Activated CD4-positive, alpha-beta T cell treated with anti-CD3 and anti-CD28 coated beads, Interleukin-2, amount 50 U/mL, for 4 hours (primary cell): ENCODE measurements around the gene NCOA1.
"Not testable (repeated sequence)": the region's sequence is repeated elsewhere in the genome, so short reads cannot be mapped to it uniquely, and the experiment has no call there.

Source experiments
- DNase-seq, 2 experiments: peaks; one replicate each; pipeline ENCODE4 v3.0.0-alpha.2; 2020

Gene NCOA1

DNA sequence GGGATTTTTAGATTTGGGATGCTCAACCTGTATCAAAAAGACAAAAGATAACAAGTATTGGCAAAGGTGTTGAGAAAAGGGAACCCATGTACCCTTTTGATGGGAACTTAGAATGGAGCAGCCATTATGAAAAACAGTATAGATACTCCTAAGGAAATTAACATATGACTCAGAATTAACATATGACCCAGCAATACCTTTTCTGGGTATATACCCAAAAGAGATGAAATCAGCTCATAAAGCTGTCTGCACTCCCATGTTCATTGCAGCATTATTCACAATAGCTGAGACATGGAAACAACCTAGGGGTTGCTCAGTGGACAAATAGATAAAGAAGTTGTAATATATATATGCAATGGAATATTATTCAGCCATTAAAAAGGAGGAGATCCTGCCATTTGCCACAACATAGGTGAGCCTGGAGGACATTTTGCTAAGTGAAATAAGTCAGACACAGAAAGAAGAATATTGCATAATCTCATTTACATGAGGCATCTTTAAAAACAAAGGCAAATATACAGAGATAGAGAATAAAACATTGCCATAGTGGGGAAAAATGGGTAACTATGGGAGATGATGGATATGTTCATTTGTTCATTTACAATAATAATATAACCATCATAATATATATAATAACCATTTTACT lies 160.1 kb downstream of the NCOA1 start:
- no peak for DNase-seq

GRCh38 chr2:24651643-24652003 lies 160.6 kb downstream of the NCOA1 start:
- DNase-seq: no peak

- no peak for DNase-seq
Measured at GRCh38 chr2:24652265-24653182, 161.5 kb downstream of the NCOA1 start.

GRCh38 chr2:24657818-24658217 lies 166.8 kb downstream of the NCOA1 start:
- no peak for DNase-seq

GRCh38 chr2:24658531-24659202 lies 167.6 kb downstream of the NCOA1 start:
- no peak for DNase-seq

GRCh38 chr2:24659862-24660261 lies 168.8 kb downstream of the NCOA1 start:
- no peak for DNase-seq

GRCh38 chr2:24667542-24667941 lies 176.5 kb downstream of the NCOA1 start:
- no peak for DNase-seq

DNA sequence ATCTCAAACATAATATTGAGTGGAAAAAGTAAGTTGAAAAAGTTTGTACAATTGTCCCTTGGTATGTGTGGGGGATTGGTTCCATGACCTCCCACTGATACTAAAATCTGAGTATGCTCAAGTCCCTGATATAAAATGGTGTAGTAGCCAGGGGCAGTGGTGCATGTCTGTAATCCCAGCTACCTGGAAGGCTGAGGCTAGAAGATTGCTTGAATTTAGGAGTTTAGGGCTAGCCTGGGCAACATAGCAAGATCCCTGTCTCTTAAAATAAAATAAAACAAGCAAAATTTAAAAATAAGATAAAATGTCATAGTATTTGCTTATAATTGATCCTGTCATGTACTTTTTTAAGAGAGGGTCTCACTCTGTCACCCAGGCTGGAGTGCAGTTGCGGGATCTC lies 180.2 kb downstream of the NCOA1 start:
- no peak for DNase-seq

DNA sequence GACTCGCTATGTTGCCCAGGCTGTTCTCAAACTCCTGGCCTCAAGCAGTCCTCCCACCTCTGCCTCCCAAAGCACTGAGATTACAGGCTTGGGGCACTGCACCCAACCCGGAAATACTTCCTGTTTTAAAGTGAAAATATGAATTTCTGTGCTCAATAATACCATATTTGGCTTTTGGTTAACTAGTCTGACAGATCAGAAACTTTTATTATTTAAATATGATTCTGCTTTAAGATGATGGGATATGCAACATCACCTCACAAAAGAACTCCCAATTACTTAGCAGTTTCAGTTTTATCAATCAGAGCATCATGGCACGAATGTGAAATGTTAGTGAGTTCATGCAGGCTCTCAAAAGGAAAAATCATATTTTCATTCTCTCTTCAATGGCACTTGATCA lies 181.5 kb downstream of the NCOA1 start:
- no peak for DNase-seq

- no peak for DNase-seq
Measured at GRCh38 chr2:24675338-24675737, 184.3 kb downstream of the NCOA1 start.

DNA sequence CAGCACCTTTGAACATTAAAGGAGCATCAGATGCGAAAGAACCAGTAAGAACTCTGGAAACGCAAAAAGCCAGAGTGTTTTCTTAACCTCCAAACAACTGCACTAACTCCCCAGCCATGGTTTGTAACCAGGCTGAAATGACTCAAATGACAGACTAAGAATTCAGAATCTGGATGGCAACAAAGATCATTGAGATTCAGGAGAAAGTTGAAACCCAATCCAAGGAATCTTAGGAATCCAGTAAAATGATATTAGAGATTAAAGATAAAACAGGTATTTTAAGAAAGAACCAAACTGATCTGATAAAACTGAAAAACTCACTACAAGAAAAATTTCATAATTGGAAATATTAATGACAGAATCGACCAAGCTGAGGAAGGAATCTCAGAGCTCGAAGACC lies 185.4 kb downstream of the NCOA1 start:
- DNase-seq: no peak

GRCh38 chr2:24678066-24678465 lies 187.0 kb downstream of the NCOA1 start:
- not testable (repeated sequence) for DNase-seq

GRCh38 chr2:24680196-24680595 lies 189.1 kb downstream of the NCOA1 start:
- DNase-seq: no peak

- DNase-seq: no peak
Measured at GRCh38 chr2:24682304-24682703, 191.2 kb downstream of the NCOA1 start.

GRCh38 chr2:24683408-24683807 lies 192.4 kb downstream of the NCOA1 start:
- no peak for DNase-seq

DNA sequence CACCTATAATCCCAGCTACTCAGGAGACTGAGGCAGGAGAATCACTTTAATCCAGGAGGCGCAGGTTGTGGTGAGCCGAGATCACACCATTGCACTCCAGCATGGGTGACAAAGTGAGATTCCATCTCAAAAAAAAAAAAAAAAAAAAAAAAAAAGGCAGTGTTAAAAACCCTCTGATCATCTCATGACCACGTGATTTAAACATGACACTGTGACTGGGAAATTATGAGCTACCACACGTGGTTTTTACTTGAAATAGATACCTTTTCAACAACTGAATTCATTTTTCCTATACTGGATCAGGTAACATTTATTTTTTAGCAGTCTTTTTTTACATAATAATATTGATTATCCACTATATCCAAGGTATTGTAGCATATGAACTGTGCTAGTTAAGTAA lies 199.5 kb downstream of the NCOA1 start:
- no peak for DNase-seq

DNA sequence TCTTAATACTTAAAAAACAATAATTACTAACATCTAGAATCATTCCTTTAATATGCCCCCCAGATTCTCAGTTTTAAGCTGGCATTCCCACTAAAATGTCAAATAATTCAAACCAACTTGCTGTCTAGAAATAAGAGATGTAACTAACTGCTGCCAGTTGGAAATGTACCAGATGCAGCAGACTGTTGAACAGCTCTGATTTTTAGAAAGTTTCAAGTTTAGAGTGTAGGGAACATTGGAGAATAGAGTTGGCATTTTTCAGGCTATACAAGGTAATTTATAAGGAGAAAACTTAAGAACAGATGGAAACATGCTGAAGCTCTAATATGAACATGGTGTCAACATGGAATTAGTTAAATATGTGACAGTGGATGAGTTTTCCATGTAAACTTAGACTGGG lies 200.8 kb downstream of the NCOA1 start:
- no peak for DNase-seq

DNA sequence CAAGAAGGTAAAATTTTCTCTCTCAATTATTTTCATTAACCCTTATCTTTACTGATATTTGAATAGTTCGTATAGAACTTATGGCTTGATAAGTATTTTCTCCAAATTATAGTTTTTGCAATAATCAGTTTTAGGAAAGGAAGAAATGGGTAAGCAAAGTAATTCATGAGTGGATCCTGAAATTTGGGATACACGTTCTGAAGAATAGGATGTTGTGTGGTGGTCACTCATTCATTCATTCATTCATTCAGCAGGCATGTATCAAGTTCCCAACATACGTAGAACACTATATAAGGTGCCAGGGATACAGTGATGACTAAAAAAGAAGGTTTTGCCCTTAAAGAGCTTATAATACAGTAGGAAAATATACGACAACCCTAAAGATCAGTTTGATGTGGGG lies 206.7 kb downstream of the NCOA1 start:
- DNase-seq: no peak

GRCh38 chr2:24702800-24703199 lies 211.7 kb downstream of the NCOA1 start:
- no peak for DNase-seq

GRCh38 chr2:24704692-24705091 lies 213.6 kb downstream of the NCOA1 start:
- no peak for DNase-seq

- no peak for DNase-seq
Measured at GRCh38 chr2:24707143-24707542, 216.1 kb downstream of the NCOA1 start.

GRCh38 chr2:24708537-24709152 lies 217.6 kb downstream of the NCOA1 start:
- no peak for DNase-seq

GRCh38 chr2:24710806-24711205 lies 219.8 kb downstream of the NCOA1 start:
- DNase-seq: no peak
